ENCODE results near the gene FNTB. TPM values are rescaled to one million over a fixed set of nuclear protein-coding genes. Genes with fewer than 3 reads are reported as not detected.

FNTB gene
- total and polyA plus RNA-seq, 2 of the 8 experiments (the other 6 are each of a cell fraction or from before 2014, with no cell fraction given): 16.0 to 20.7 TPM

DNA sequence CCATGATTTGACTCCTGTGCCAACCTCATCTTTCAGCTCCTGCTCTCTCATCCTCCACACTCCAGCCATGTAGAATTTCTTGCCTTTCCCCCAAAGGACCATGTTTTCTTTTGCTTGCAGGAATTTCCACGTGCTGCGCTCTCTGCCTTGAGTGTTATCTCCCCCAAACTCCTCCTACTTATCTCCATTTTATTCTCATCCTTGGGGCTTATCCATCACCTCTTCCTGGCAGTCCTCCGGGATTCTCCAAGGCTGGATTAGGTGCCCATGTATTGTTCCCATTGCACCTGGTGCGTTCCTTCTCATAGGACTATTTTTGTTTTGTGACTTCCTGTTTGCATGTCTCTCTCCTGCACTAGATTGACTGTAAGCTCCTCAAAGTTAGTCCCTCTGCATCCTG, 122.7 kb downstream of the FNTB start (continued):
- TF ChIP-seq CTCF (IDR thresholded peaks at IDR 0.05; ENCODE audit: control extremely low read depth in 1 of 3, insufficient read depth in 1 of 3, low read depth in 1 of 3, low read length in 3 of 3) (no peak), TAF1 (IDR thresholded peaks at IDR 0.05; ENCODE audit: low read depth, low read length) (no peak), TAF7 (optimal IDR thresholded peaks at IDR 0.05; ENCODE audit: borderline replicate concordance, low read depth, low read length) (no peak), BCL11A (IDR thresholded peaks at IDR 0.05; ENCODE audit: low read depth in 2 of 2, low read length in 2 of 2) (no peak), BACH1 (IDR thresholded peaks at IDR 0.05; ENCODE audit: low read length) (no peak)
- TF ChIP-seq, protein P1, sequence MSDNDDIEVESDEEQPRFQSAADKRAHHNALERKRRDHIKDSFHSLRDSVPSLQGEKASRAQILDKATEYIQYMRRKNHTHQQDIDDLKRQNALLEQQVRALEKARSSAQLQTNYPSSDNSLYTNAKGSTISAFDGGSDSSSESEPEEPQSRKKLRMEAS (IDR thresholded peaks at IDR 0.05): no peak
